NCI-H146 (cell line): ENCODE results near the gene AIFM3.
A peak's percentile ranks its signal among the peaks of the same experiment; 100 is the strongest.
"Not testable (repeated sequence)": the region's sequence is repeated elsewhere in the genome, so short reads cannot be mapped to it uniquely, and the experiment has no call there.

Source experiments
- DNase-seq: peaks from one replicate; lab custom pipeline; 2025; lab: John Stamatoyannopoulos, UW

AIFM3 gene

GRCh38 chr22:20966883-20967696 is at the start of gene AIFM3:
Gene AIFM3, plus strand, starts transcription at chr22:20967255. Its CDS starts 690 bp downstream, at chr22:20967945.
- no peak for DNase-seq

GRCh38 chr22:20918663-20919218 is 48.3 kb upstream of the AIFM3 start:
- DNase-seq, result peak; percentile 9

- no peak for DNase-seq
Observed at GRCh38 chr22:20919718-20920117, 47.3 kb upstream of the AIFM3 start.

- no peak for DNase-seq
Observed at GRCh38 chr22:20920881-20921203, 46.2 kb upstream of the AIFM3 start.

GRCh38 chr22:20922141-20922751 is 44.8 kb upstream of the AIFM3 start:
- no peak for DNase-seq

GRCh38 chr22:20926243-20926642 is 40.8 kb upstream of the AIFM3 start:
- DNase-seq, result no peak

- DNase-seq, result no peak
Observed at GRCh38 chr22:20927940-20928572, 39.0 kb upstream of the AIFM3 start.

- no peak for DNase-seq
Observed at GRCh38 chr22:20928573-20928967, 38.5 kb upstream of the AIFM3 start.

- DNase-seq, result no peak
Observed at GRCh38 chr22:20930004-20930403, 37.1 kb upstream of the AIFM3 start.

GRCh38 chr22:20930435-20930834 is 36.6 kb upstream of the AIFM3 start:
- DNase-seq, result not testable (repeated sequence)

- DNase-seq, result no peak
Observed at GRCh38 chr22:20931126-20931654, 35.9 kb upstream of the AIFM3 start.

- no peak for DNase-seq
Observed at GRCh38 chr22:20933910-20934309, 33.1 kb upstream of the AIFM3 start.

- DNase-seq, result not testable (repeated sequence)
Observed at GRCh38 chr22:20935049-20935448, 32.0 kb upstream of the AIFM3 start.

- not testable (repeated sequence) for DNase-seq
Observed at GRCh38 chr22:20935780-20936539, 31.1 kb upstream of the AIFM3 start.

- DNase-seq, result no peak
Observed at GRCh38 chr22:20937031-20937793, 29.8 kb upstream of the AIFM3 start.

GRCh38 chr22:20937794-20938671 is 29.0 kb upstream of the AIFM3 start:
- no peak for DNase-seq

GRCh38 chr22:20939457-20940185 is 27.4 kb upstream of the AIFM3 start:
- not testable (repeated sequence) for DNase-seq

- no peak for DNase-seq
Observed at GRCh38 chr22:20940186-20940651, 26.8 kb upstream of the AIFM3 start.

- no peak for DNase-seq
Observed at GRCh38 chr22:20940904-20941385, 26.1 kb upstream of the AIFM3 start.
